GM12878 (cell line): ENCODE measurements around the gene RNF223. TPM values are rescaled to one million over a fixed set of nuclear protein-coding genes. Genes with fewer than 3 reads are reported as not detected.

Experiments
- ATAC-seq: fragments of 200-7000 bp; cut with Tn5 transposase; 3 replicates; pipeline ENCODE4 v1.9.1; 2020; ENCODE audit warnings: mild to moderate bottlenecking, moderate library complexity
- BruUV-seq: library from RNA; stranded (reverse); fragments of 400-500 nt; replicated peaks from 2 replicates; lab custom pipeline; 2021; lab: Mats Ljungman, UMichigan
- CTCF ChIA-PET: fragments of 300-600 bp; sonication (Branson Sonifier 250); formaldehyde crosslinking; extraction: SDS; loops from one replicate; lab custom pipeline; 2021; ENCODE audit warnings: inconsistent platforms; lab: Yijun Ruan, JAX
- POLR2A ChIA-PET: fragments of 350-600 bp; formaldehyde crosslinking; extraction: SDS; loops from one replicate; lab custom pipeline; 2021; ENCODE audit warnings: inconsistent platforms; lab: Charles Lee
- RAD21 ChIA-PET: fragments of 300-600 bp; sonication (Branson Sonifier 250); formaldehyde crosslinking; loops from one replicate; lab custom pipeline; 2023; ENCODE audit warnings: antibody characterized with exemption; ENCODE audit not compliant: unreplicated experiment; lab: Charles Lee
- SMC1A ChIA-PET: fragments of 300-600 bp; sonication (Branson Sonifier 250); formaldehyde crosslinking; loops from one replicate; lab custom pipeline; 2023; ENCODE audit not compliant: unreplicated experiment, uncharacterized antibody; lab: Charles Lee
- DNase-seq: peaks from one replicate; pipeline ENCODE4 v3.0.0-alpha.2; 2011; ENCODE audit warnings: low read depth, low spot score
- FAIRE-seq: peaks from 3 replicates; lab custom pipeline; 2011; peaks lifted over from hg19 to GRCh38; lab: Jason Lieb, UNC
- H2AFZ ChIP-seq: 2 replicates; pipeline ENCODE4 v1.6.0; 2011; ENCODE audit warnings: low read depth, low read length, control low read depth; ENCODE audit not compliant: control insufficient read depth
- H3K27ac ChIP-seq: 2 replicates; pipeline ENCODE4 v1.5.1; 2011; ENCODE audit warnings: control low read depth; ENCODE audit not compliant: control insufficient read depth, insufficient read depth
- H3K27me3 ChIP-seq, 2 experiments: replicated peaks in 1 of 2; 2 replicates each; pipeline versions ENCODE4 v1.6.0 to v1.6.1; 2011; ENCODE audit warnings: low read length in 1 of 2; ENCODE audit not compliant: control insufficient read depth in 2 of 2, insufficient read depth in 2 of 2
- H3K36me3 ChIP-seq, 2 experiments: 2 replicates each; pipeline ENCODE4 v1.5.1; 2011; ENCODE audit warnings: low read length in 1 of 2; ENCODE audit not compliant: control insufficient read depth in 2 of 2, insufficient read depth in 2 of 2
- H3K4me1 ChIP-seq: 2 replicates; pipeline ENCODE4 v1.6.1; 2011; ENCODE audit warnings: mild to moderate bottlenecking, low read length, moderate library complexity, mixed read lengths; ENCODE audit not compliant: control insufficient read depth, insufficient read depth
- H3K4me2 ChIP-seq: 2 replicates; pipeline ENCODE4 v1.6.0; 2011; ENCODE audit warnings: control low read depth; ENCODE audit not compliant: control insufficient read depth, insufficient read depth
- H3K4me3 ChIP-seq: fragments of 200-600 bp; sonication (generic); 2 replicates; pipeline ENCODE4 v1.5.1; 2016
- H3K79me2 ChIP-seq: 2 replicates; pipeline ENCODE4 v1.6.0; 2011; ENCODE audit warnings: low read length; ENCODE audit not compliant: control insufficient read depth, insufficient read depth
- H3K9ac ChIP-seq: 2 replicates; pipeline ENCODE4 v1.8.0; 2011; ENCODE audit warnings: low read length, control low read depth, mixed read lengths; ENCODE audit not compliant: control insufficient read depth, insufficient read depth
- H3K9me3 ChIP-seq: replicated peaks from 3 replicates; pipeline ENCODE4 v1.5.1; 2011; ENCODE audit warnings: mild to moderate bottlenecking, low read length; ENCODE audit not compliant: control insufficient read depth, insufficient read depth
- H4K20me1 ChIP-seq: 2 replicates; pipeline ENCODE4 v1.6.0; 2011; ENCODE audit not compliant: control insufficient read depth, insufficient read depth
- CHD4 ChIP-seq: fragments of 200-600 bp; sonication (generic); IDR thresholded peaks from 2 replicates; pipeline ENCODE4 v1.6.1; 2016; ENCODE audit warnings: mild to moderate bottlenecking
- MTA3 ChIP-seq: IDR thresholded peaks from 2 replicates; pipeline ENCODE4 v1.6.1; 2012; ENCODE audit warnings: low read length, inconsistent platforms, borderline replicate concordance
- MYB ChIP-seq: fragments of 150-350 bp; IDR thresholded peaks from 2 replicates; pipeline ENCODE4 v1.6.1; 2014; ENCODE audit warnings: mild to moderate bottlenecking, low read depth, low read length, borderline replicate concordance
- NR2F1 ChIP-seq: fragments of 450-650 bp; conservative IDR thresholded peaks from 2 replicates; pipeline ENCODE4 v1.6.1; 2017; ENCODE audit warnings: mild to moderate bottlenecking
- SMC3 ChIP-seq: IDR thresholded peaks from 2 replicates; pipeline ENCODE4 v1.6.1; 2011; ENCODE audit warnings: low read length, improper control_type of control experiment, borderline replicate concordance
- ZNF24 ChIP-seq: fragments of 450-650 bp; IDR thresholded peaks from 2 replicates; pipeline ENCODE4 v1.6.1; 2017; ENCODE audit warnings: antibody characterized with exemption, mild to moderate bottlenecking
- ZNF687 ChIP-seq: fragments of 450-650 bp; IDR thresholded peaks from 2 replicates; pipeline ENCODE4 v1.6.1; 2017; ENCODE audit warnings: mild to moderate bottlenecking, moderate library complexity
- ZSCAN29 ChIP-seq: fragments of 450-650 bp; IDR thresholded peaks from 2 replicates; pipeline ENCODE4 v1.6.1; 2017; ENCODE audit warnings: mild to moderate bottlenecking, moderate library complexity
- WGBS: methylation state at CpG from one replicate; pipeline ENCODE4 v1.1.6; 2016; ENCODE audit warnings: low lambda C conversion rate; ENCODE audit not compliant: insufficient replicate concordance, insufficient coverage; ENCODE audit errors: missing lambda C conversion rate; 5-methylcytosine and 5-hydroxymethylcytosine counted together
- in situ Hi-C: fragments of 300-500 bp; cut with MboI; formaldehyde crosslinking; loops from 9 replicates; pipeline ENCODE4 v1.14.3; 2018; ENCODE audit warnings: mixed read lengths
- intact Hi-C: fragments of 100-400 bp; cut with micrococcal nuclease; formaldehyde crosslinking; loops from one replicate; pipeline ENCODE4 v1.14.2; 2022; ENCODE audit not compliant: unreplicated experiment
- polyA plus RNA-seq, 11 experiments: library from polyadenylated mRNA; depleted of rRNA in 4 of 11; unstranded in 6 of 11; stranded (reverse) in 5 of 11; fragments of >200 nt; fragmentation: Nextera tagmentation in 4 of 11; fragmentation: Illumina TruSeq in 1 of 11; extraction: Ambion mirVana in 4 of 11; extraction: Trizol in 1 of 11; gene quantifications; 1 replicate in 1 of 11; 2 replicates in 10 of 11; pipeline versions ENCODE4 v1.2.1 to v1.2.3, GENCODE V29; 2011 to 2016; ENCODE audit warnings: inconsistent platforms in 2 of 11, missing spikeins in 2 of 11, low read depth in 1 of 11
- total RNA-seq, 4 experiments: library from RNA; depleted of rRNA in 3 of 4; stranded (reverse); fragments of >200 nt in 3 of 4; fragmentation: Illumina TruSeq in 1 of 4; extraction: Trizol in 1 of 4; gene quantifications; 2 replicates each; pipeline versions ENCODE4 v1.2.1 to v1.2.3, GENCODE V29; 2013 to 2021
- TF ChIP-seq, protein P1 (sequence below): fragments of 450-650 bp; formaldehyde crosslinking; IDR thresholded peaks from 2 replicates; pipeline ENCODE4 v1.5.0; 2022; ENCODE audit warnings: mild to moderate bottlenecking, missing genetic modification characterization
- TF ChIP-seq, protein P2 (sequence below): fragments of 450-650 bp; IDR thresholded peaks from 2 replicates; pipeline ENCODE4 v1.6.1; 2016; ENCODE audit warnings: mild to moderate bottlenecking, moderate library complexity, borderline replicate concordance
- TF ChIP-seq, protein P3 (sequence below): IDR thresholded peaks from 2 replicates; pipeline ENCODE4 v1.6.1; 2012; ENCODE audit warnings: low read depth, low read length, improper control_type of control experiment

RNF223 gene
- total and polyA plus RNA-seq, 10 of the 15 experiments (the other 5 are each of a cell fraction or from before 2014, with no cell fraction given) = 0.06 TPM; not detected in 9

GRCh38 chr1:1021920-1022259 is 52.2 kb downstream of the RNF223 start:
- Histone ChIP-seq H3K9ac (no peak overlapping the region), H3K4me3 (peak overlapping the region; percentile 70; the same call in 1 of the 2 replicates), H3K9me3 (no peaks in the 10 kb centered on the region), H3K4me1 (peaks cover 7% of the 10 kb centered on the region), H3K4me2 (0 out of 2 replicates have a peak overlapping the region, but pooled peaks have one; percentile 77), H2AFZ (no peak overlapping the region), H4K20me1 (no peaks in the 10 kb centered on the region), H3K27ac (no peak overlapping the region), H3K27me3 (no peaks in the 10 kb centered on the region), H3K79me2 (peaks cover 2% of the 10 kb centered on the region; the same call in 1 of the 2 replicates), H3K36me3 (no peaks in the 10 kb centered on the region)
- DNase-seq = no peak
- WGBS = 75% methylated on average over 10 of the region's 10 CpGs
- ChIA-PET SMC1A (interaction anchor here (1.1 to 1.7 kb wide), 2 partner anchors 10 to 36 kb away, joined by 3 to 10 read pairs; no protein-coding TSS in a partner anchor), POLR2A (interaction anchor here (0.6 to 1.8 kb wide), 6 partner anchors 11 to 178 kb away, joined by 3 to 6 read pairs (median 4); no protein-coding TSS in a partner anchor), CTCF (interaction anchor here (2.1 to 2.4 kb wide), 2 partner anchors 10 to 37 kb away, joined by 9 to 17 read pairs; no protein-coding TSS in a partner anchor), RAD21 (interaction anchor here (0.6 to 1.4 kb wide), 2 partner anchors 39 to 1089 kb away, joined by 3 read pairs; no protein-coding TSS in a partner anchor)
- TF ChIP-seq ZSCAN29 (no peak), ZNF687 (no peak), SMC3 (no peak), MYB (no peak), ZNF24 (no peak), CHD4 (no peak), MTA3 (no peak), NR2F1 (no peak)
- TF ChIP-seq, protein P1, sequence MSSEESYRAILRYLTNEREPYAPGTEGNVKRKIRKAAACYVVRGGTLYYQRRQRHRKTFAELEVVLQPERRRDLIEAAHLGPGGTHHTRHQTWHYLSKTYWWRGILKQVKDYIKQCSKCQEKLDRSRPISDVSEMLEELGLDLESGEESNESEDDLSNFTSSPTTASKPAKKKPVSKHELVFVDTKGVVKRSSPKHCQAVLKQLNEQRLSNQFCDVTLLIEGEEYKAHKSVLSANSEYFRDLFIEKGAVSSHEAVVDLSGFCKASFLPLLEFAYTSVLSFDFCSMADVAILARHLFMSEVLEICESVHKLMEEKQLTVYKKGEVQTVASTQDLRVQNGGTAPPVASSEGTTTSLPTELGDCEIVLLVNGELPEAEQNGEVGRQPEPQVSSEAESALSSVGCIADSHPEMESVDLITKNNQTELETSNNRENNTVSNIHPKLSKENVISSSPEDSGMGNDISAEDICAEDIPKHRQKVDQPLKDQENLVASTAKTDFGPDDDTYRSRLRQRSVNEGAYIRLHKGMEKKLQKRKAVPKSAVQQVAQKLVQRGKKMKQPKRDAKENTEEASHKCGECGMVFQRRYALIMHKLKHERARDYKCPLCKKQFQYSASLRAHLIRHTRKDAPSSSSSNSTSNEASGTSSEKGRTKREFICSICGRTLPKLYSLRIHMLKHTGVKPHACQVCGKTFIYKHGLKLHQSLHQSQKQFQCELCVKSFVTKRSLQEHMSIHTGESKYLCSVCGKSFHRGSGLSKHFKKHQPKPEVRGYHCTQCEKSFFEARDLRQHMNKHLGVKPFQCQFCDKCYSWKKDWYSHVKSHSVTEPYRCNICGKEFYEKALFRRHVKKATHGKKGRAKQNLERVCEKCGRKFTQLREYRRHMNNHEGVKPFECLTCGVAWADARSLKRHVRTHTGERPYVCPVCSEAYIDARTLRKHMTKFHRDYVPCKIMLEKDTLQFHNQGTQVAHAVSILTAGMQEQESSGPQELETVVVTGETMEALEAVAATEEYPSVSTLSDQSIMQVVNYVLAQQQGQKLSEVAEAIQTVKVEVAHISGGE = no peak
- TF ChIP-seq, protein P2, sequence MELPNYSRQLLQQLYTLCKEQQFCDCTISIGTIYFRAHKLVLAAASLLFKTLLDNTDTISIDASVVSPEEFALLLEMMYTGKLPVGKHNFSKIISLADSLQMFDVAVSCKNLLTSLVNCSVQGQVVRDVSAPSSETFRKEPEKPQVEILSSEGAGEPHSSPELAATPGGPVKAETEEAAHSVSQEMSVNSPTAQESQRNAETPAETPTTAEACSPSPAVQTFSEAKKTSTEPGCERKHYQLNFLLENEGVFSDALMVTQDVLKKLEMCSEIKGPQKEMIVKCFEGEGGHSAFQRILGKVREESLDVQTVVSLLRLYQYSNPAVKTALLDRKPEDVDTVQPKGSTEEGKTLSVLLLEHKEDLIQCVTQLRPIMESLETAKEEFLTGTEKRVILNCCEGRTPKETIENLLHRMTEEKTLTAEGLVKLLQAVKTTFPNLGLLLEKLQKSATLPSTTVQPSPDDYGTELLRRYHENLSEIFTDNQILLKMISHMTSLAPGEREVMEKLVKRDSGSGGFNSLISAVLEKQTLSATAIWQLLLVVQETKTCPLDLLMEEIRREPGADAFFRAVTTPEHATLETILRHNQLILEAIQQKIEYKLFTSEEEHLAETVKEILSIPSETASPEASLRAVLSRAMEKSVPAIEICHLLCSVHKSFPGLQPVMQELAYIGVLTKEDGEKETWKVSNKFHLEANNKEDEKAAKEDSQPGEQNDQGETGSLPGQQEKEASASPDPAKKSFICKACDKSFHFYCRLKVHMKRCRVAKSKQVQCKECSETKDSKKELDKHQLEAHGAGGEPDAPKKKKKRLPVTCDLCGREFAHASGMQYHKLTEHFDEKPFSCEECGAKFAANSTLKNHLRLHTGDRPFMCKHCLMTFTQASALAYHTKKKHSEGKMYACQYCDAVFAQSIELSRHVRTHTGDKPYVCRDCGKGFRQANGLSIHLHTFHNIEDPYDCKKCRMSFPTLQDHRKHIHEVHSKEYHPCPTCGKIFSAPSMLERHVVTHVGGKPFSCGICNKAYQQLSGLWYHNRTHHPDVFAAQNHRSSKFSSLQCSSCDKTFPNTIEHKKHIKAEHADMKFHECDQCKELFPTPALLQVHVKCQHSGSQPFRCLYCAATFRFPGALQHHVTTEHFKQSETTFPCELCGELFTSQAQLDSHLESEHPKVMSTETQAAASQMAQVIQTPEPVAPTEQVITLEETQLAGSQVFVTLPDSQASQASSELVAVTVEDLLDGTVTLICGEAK = no peak
- TF ChIP-seq, protein P3, sequence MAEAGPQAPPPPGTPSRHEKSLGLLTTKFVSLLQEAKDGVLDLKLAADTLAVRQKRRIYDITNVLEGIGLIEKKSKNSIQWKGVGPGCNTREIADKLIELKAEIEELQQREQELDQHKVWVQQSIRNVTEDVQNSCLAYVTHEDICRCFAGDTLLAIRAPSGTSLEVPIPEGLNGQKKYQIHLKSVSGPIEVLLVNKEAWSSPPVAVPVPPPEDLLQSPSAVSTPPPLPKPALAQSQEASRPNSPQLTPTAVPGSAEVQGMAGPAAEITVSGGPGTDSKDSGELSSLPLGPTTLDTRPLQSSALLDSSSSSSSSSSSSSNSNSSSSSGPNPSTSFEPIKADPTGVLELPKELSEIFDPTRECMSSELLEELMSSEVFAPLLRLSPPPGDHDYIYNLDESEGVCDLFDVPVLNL = no peak
- ATAC-seq = no peak
- in situ Hi-C loops = loop anchor here (5.0 kb wide), 1 partner anchor 40 kb away; no protein-coding TSS in a partner anchor
- no TSS peak for BruUV-seq
- intact Hi-C loops = no loop called here
- FAIRE-seq = no peak
